Skin of body (tissue), 2 donors: ENCODE measurements around the gene SMARCC2. TPM values are rescaled to one million over a fixed set of nuclear protein-coding genes. Genes with fewer than 3 reads are reported as not detected.
A peak's percentile ranks its signal among the peaks of the same experiment; 100 is the strongest.

ENCODE experiments used
- DNase-seq: peaks from one replicate; lab custom pipeline; 2025; lab: John Stamatoyannopoulos, UW
- total RNA-seq: library from RNA; depleted of rRNA; stranded (reverse); fragments of >200 nt; gene quantifications from one replicate; pipeline ENCODE4 v1.2.3, GENCODE V29; 2014

SMARCC2 gene
- total RNA-seq, 1 donor from 2014 or later, result 58.4 TPM

DNA sequence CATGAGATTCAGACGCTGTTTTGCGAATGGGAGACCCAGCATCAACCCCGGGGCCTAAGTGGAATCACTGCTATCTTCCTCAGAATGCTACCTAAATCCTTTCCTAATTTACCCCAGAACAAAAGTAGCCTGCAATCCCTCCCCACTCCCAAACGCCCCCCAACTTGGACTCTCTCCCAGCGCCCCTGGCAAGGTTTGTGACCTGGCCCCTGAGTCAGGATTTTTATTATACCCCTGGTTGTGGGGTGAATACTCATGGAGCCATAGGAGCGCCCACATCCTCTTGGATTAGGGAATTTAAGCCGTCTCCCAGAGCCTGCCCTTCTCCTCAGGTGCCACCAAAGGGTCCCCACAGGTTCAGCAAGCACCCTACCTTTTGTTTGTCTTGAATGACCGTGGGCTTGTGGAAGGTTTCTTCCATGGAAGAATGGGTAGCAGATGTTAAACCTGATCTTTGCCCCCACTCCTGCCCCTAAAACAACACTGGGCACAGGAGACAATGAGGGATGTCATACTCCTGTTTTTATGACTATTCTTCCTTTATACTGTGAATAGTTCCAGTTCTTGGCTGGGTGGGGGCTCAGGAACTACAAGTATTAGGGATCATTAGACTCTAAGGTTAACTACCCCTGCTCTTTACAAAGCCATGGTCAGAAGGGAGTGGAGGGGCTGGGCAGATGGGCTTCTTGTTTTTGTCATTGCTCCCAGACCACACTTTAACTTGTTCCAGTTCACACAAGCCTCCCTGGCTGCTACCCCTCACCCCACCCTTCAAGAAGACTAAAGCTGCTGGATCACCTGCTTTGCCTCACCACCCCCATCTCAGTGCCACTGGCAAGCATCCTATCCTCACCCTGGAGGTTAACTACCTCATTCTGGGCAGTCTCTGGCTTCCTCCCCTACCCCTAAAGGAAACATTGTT is 36.3 kb downstream of the SMARCC2 start:
- no peak for DNase-seq

DNA sequence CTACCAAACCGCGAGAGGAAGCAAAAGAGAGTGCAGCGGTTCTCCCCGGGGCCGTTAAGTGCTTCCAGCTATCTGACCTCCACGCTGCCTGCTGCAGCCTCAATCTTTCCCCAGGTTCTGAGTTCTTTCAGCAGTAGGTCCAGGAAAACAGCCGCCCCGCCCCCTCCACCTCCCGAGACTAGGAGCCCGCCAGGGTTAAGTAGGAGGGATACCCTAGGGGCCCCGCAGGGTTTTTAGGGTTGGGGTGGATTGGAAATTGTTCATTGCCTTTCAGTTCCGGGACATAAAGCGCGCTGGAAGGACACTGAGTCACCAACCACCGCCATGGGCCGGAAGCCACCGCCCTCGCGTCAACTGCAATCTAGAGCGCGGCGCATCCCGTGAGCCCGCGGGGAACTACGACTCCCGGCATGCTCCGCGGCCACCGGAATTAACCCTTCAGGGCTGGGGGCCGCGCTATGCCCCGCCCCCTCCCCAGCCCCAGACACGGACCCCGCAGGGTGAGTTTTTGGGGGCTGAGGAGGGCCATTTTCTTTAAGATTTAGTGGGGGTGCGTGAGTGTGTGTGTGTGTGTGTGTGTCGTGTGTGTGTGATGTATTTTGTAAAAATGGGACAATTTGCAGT is 37.0 kb downstream of the SMARCC2 start, which contains the start of gene MYL6B:
TSS of gene MYL6B (plus strand) at position 456 of the 624 bp plus-strand sequence. CDS start 1,332 bp downstream, outside the sequence.
- peak; percentile 90 for DNase-seq

DNA sequence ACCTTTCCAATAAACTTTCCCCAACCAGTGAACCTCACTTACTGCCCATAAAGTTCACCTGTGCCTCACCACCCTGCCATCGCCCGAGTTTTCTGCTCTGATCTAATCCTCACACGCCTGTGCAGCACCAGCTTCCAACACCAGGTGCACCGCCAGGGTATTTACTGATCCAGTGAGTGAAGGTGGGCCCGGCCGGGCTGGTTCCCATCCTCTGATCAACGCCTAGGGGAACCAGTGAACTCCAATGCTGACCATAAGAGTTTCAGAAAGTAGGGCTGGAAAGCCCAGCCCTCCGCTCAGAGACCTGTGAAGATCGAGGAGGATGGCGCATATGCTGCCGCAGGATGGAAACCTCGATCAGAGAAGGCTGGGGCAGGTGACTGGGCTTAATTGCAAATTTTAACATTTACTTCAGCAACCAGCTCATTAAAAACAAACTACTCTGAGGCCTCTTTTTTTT is 37.6 kb downstream of the SMARCC2 start:
- DNase-seq, result no peak

DNA sequence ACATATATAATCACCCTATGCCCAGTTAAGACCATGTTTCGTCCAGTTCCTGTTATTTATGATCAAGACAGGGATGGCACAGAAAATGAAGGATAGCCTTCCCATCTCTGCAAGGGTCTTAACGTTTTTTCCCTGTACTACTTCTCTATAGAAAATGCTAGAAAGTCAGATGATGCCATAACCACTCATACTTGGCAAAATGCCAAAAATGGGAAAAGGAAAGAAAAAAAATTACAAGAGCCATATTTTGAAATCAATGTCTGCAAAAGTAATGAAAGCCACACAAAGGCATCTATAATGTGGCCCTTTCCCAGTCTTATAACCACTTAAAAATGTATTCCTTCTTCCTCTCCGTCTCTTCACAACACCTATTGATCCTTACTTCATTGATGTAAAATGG is 38.7 kb downstream of the SMARCC2 start:
- no peak for DNase-seq

DNA sequence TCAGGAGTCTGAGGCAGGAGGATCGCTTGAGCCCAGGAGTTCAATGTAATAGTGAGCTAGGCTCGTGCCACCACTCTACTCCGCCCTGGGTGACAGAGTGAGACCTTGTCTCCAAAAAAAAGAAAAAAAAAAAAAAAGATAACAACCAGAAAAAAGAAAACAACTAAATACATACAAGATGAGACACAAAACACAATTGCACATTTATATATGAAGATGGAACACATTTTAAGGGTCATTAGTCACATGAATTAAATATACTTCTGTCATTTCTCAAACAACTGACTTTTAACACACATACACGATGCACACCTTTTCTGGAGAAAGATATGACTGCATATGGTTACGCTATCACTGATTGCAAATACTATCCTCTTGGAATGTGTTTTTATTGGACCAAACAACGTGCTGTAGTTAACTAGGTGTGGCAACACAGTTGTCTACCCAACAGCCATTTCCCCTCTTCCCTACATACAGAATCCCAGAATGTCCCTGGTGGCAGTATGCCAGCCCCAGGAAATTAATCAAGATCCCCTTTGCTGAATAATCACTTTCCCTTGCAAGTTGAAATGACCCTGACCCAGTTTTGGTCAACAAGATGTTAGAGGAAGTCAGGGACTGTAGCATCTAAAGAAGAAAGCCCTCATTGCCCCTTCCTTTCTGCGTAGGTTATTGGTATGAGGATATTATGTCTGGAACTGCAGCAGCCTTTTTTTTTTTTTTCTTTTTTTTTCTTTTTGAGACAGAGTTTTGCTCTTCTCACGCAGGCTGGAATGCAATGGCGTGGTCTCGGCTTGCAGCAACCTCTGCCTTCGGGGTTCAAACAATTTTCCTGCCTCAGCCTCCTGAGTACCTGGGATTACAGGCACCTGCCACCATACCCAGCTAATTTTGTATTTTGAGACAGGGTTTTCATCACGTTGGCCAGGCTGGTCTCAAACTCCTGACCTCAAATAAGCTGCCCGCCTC is 42.5 kb downstream of the SMARCC2 start:
- no peak for DNase-seq

DNA sequence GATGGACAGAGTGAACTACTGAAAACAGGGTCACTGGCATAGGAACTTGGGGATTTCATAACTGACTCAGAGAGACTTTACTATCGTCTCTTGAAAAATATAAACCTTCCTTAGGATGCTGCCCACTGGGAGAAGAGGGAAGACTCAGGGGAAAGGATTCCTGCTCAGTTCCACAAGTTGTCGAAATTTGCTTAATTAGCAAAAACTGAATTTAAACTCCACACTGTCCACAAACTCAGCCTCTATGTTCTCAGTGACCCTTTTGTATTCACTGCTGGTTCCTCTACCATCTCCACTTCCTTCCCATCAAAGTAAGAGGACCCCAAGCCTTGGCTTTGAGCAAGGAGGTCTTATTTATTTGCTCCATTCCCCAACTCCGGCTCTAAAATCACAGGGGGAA is 44.1 kb downstream of the SMARCC2 start:
- no peak for DNase-seq

DNA sequence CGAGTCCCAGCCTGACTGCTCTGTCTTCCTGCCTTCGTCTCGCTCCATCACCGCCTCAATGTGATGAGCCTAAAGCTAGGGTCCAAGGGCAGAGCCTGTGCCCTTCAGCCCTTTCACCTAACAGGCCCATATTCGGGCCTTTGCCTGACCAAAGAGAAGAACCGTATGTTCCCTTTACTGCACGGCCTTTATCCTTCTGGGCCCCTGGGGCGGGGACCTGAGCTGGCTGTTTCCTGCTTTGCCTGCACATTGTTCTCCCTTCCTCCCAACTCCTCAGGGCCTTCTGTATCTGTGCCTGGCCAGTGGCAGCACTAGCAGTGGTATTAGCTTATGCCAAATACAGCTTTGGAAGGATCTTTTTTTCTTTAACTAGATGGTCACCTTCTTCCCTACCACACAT is 45.4 kb downstream of the SMARCC2 start:
- DNase-seq, result no peak

DNA sequence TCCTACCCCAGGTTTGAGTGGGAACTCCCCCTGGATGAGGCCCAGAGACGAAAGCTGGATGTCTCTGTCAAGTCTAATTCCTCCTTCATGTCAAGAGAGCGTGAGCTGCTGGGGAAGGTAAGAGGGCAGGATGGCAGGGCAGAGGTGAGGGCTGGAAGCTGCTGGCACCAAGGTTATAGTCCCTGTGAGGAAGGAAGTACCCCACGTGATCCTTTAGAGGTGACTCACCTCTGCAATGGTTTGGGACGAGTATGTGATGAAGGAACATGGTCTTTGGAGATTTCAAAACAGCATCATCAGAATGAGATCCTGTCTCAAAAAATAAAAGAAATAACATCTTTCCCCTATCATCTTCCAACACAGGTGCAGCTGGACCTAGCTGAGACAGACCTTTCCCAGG is 46.1 kb downstream of the SMARCC2 start:
- DNase-seq, result no peak

DNA sequence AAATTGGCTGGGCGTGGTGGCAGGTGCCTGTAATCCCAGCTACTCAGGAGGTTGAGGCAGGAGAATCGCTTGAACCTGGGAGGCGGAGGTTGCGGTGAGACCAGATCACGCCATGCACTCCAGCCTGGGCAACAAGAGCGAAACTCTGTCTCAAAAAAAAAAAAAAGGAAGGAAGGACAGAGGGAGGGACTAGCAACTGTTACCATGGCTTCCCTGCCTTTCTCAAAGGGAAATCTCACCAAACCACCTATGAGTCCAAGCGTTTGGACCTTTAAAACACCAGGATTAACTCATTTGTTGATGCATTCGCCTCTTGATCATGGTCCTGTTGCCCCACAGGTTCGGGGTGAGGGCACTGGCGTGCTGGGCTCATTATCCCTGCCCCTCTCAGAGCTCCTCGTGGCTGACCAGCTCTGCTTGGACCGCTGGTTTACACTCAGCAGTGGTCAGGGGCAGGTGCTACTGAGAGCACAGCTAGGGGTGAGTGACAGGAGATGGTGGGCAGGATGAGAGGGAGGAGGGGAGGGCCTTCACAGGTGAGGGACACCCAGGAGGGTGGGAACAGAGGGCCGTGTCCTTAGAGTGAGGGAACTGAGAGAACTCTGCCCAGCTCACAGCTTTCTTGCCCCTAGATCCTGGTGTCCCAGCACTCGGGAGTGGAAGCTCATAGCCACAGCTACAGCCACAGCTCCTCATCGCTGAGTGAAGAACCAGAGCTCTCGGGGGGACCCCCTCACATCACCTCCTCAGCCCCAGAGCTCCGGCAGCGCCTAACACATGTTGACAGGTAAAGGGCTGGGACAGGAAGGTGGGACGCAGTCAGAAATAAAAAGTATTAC is 47.1 kb downstream of the SMARCC2 start:
- no peak for DNase-seq

DNA sequence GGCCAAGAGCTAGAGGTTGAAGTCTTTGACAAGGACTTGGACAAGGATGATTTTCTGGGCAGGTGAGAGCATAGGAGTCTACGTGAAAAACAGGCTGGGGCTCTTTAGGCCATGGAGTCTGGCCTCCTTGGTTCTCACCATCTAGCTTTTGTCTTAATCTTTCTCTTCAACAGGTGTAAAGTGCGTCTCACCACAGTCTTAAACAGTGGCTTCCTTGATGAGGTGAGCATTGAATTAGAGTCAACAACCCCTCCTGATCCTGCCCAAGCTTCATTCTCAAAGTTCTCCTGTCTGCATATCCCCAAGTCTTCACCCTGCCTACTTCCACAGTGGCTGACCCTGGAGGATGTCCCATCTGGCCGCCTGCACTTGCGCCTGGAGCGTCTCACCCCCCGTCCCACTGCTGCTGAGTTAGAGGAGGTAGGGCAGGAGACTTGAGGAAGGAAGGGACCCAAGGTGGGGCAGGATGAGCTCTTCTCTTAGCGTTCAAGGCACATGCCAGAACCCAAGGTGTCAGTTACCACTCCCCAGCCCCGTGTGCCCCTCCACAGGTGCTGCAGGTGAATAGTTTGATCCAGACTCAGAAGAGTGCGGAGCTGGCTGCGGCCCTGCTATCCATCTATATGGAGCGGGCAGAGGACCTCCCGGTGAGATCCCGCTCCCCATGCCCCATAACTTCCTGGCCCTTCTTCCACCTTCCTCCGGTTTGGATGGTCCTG is 51.3 kb downstream of the SMARCC2 start:
- DNase-seq, result no peak

DNA sequence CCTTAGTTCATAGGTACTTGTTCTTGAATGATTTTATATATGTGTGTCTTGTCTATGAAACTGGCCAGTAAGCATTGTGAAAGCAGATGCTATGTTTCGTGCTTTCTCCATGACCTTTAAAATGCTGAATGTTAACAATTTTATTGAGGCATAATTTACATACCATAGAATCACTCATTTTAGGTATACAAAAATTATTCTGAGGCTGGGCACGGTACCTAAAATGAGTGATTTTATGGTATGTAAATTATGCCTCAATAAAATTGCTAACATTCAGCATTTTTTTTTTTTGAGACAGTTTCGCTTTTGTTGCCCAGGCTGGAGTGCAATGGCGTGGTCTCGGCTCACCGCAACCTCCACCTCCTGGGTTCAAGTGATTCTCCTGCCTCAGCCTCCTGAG is 54.4 kb downstream of the SMARCC2 start:
- DNase-seq, result no peak

DNA sequence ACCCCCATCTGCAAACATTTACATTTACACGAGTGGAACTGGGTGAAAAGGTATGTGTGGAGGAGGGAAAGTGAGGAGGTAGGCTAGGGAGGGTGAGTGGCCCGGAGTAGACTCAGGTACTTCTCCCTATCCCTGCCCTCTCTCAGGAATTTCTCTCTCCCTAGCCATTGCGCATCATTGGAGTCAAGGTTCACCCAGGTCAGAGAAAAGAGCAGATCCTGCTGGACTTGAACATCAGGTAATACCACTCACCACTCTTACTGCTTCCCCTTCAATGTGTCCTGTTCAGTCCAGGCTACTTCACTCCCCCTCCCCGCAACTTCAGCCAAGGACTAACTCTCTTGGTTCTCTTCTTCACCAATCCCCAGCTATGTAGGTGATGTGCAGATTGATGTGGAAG is 58.4 kb downstream of the SMARCC2 start:
- no peak for DNase-seq

DNA sequence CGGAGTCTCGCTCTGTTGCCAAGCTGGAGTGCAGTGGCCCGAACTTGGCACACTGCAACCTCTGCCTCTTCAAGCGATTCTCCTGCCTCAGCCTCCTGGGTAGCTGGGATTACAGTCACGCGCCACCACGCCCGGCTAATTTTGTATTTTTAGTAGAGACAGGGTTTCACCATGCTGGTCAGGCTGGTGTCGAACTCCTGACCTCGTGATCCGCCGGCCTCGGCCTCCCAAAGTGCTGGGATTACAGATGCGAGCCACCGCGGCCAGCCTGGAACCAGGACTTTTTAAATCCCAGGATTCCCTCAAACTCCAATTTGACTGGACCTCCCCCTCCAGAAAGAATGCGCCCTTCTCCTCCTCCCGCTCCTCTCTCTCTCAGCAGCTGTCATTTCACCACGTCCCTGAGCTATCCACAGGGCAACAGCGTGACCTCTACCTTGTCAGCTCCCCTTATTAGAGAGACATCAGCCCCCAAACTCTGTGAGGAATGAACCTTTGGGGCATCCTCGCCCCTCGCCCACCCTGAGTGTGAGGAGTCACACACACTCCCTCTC is 59.3 kb downstream of the SMARCC2 start:
- DNase-seq, result no peak

DNA sequence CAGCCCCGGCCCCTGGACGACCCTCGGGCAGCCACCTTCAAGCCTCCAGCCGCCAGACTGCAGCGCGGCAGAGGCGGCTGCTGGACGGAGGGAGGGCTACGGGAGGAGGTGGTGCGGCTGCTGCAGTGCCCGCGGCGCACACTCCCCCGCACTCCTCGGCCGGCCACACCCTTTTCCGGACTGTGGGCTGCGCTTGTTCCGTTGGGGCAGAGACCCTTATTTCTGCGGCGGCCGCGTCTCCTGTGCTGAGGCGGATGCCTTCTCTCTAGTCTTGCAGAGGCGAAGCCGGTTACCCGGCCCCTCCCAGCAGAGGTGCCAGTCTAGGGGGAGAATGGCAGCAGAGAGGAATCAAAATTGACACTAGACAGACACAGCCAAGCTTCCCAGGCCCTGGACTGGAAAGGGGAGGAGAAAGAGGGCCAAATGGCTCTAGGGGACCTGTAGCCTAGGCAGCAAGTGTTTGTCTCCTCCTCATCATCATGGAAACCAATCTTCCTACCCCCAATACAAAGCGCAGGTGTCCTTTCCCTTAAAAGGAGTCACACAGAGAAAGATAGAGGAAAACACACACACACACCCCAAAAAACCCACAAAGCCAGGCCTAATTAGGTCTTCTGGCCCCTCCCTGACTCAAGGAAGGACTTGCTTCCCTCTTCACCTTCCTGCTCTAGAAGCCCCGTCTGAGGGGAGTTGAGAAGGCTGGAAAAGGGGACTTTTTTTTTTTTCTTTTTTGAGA is 59.9 kb downstream of the SMARCC2 start:
- no peak for DNase-seq

DNA sequence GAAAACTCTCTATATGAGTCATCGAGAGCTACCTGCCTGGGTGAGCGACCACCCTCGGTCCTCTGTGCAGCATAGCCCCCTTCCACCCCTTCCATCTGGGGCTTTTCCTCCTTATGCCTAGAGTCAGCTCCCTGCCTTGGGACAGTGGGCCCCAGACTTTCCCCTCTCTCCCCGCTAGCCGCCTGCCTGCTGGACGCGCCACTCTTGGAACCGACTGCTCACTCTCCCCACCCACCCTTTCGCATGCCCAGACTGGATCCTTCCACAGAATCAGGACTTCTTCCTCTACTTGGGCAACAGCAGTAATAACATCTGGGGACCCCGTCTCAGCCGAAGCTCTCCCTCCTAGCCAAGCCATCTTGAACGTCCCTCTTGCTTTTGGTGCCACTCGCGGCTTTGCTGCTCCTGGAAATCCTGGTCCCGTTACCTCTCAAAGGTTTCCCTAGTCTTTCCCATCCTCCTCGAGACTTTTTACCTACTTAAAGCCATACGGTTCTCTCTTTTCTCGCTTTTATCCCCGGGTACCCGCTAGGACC is 60.5 kb downstream of the SMARCC2 start:
- DNase-seq, result no peak

DNA sequence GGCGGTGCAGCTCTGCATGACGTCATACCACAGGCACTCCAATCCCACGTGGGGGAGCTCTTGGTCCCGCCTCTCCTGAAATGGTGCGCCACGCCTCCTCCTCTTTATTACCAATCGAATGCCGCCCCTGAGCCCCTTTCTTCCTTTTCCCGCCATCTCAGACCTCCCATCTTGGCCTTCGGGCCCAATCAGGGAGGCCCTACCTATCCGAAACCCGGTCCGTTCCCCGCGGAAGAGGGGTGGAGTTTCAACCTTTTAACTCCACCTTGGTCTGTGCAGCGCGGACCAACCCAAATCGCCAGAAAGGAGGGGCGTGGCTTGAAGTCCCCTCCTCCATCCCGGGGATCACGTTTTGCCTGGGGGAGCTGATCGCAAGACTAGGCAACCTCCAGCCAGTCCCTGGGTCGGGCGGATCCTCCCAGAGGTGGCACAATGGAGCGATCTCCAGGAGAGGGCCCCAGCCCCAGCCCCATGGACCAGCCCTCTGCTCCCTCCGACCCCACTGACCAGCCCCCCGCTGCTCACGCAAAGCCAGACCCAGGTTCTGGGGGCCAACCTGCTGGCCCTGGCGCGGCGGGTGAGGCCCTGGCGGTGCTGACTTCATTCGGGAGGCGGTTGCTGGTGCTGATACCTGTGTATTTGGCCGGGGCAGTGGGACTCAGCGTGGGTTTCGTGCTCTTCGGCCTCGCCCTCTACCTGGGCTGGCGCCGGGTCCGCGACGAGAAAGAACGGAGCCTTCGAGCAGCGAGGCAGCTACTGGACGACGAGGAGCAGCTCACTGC is 61.2 kb downstream of the SMARCC2 start, which contains the start of gene ESYT1:
TSS of gene ESYT1 (plus strand) at position 380 of the 782 bp plus-strand sequence. CDS start at position 433, 53 bp downstream.
- DNase-seq, result peak; percentile 99

DNA sequence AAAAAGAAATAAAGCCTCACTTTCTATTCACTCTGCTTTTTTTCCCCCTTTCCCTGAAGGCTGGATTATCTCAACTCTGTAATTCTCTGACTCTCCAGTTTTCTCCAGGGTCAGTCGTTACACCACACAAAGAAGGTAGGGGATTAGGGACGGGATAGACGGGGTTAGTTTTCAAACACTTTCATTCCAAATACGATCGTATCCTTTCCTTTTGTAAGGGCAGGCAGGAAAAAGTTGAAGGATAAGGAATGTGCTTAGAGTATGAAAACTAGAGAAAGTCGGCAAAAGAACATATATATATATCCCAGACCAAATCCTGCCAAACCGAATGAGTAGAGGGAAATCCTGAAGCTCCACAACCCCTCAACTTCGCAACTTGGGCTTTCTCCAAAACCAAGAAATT is 61.8 kb downstream of the SMARCC2 start:
- DNase-seq, result no peak
